ENCODE data around the gene EIF3A.

Gene EIF3A

DNA sequence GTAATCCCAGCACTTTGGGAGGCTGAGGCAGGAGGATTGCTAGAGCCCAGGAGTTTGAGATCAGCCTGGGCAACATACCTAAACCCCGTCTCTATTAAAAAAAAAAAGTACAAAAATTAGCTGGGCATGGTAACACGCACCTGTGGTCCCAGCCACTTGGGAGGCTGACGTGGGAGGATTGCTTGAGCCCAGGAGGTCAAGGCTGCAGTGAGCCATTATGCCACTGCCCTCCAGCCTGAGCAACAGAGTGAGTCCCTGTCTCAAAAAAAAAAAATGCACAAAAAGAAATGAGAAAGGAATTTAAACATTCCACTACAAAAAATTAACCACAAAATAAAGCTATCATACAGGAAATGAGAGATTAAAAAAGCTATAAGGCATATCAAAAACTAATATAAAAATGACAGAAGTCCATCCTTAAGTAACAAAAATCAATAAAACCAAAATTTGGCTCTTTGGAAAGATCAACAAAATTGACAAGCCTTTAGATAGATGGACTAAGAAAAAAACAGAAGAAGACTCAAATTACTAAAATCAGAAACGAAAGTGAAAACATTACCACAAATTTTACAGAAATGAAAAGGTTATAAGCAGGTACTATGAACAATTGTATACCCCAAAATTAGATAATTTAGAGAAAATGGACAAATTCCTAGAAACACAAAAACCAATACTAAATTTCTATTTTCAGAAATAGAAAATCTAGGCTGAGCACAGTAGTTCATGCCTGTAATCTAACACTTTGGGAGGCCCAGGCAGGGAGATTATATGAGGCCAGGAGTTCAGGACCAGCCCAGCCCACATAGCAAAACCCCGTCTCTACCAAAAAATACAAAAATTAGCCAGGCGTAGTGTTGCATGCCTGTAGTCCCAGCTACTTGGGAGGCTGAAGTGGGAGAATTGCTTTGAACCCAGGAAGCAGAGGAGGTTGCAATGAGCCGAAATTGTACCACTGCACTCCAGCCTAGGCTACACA, 93.5 kb downstream of the EIF3A start:
- DNase-seq (ENCODE audit: low read depth in 1 of 2, low spot score in 1 of 2), result no peak
- in situ Hi-C loops (cut with HindIII; ENCODE audit: low pct_unique_long_range_greater_than_20kb, low sequenced_read_pairs), result no loop called here
- TF ChIP-seq JUND (IDR thresholded peaks at IDR 0.05; ENCODE audit: low read depth), result no peak

DNA sequence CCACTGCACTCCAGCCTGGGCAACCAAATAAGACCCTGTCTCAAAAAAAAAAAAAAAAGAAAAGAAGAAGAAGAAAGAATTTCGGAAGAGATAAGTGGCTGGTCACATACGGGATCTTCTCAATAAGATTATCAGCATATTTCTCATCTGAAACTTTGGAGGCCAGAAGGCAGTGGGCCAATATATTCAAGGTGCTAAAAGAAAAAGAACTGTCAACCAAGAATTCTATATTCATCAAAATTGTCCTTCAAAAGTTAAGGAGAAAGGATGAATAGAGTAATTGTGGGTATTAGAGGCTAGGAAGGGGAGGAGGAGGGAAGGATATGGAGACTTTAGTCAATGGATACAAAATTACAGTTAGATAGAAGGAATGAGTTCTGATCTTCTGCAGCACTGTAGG, 95.0 kb downstream of the EIF3A start:
- no peak for TF ChIP-seq JUND (IDR thresholded peaks at IDR 0.05; ENCODE audit: low read depth)
- in situ Hi-C loops (cut with HindIII; ENCODE audit: low pct_unique_long_range_greater_than_20kb, low sequenced_read_pairs), result no loop called here
- no peak for DNase-seq (ENCODE audit: low read depth in 1 of 2, low spot score in 1 of 2)
